Esophagus squamous epithelium (tissue), 5 donors: ENCODE measurements around the gene RANBP3L. TPM values are rescaled to one million over a fixed set of nuclear protein-coding genes. Genes with fewer than 3 reads are reported as not detected.

Source experiments
- DNase-seq: peaks from one replicate; lab custom pipeline; 2025; lab: John Stamatoyannopoulos, UW
- H3K27ac ChIP-seq, 4 donors: fragments of 200-600 bp; sonication (generic); one replicate each; pipeline ENCODE4 v1.5.1; 2016 to 2019; ENCODE audit warnings: mild to moderate bottlenecking in 1 of 4
- H3K27me3 ChIP-seq, 4 donors: fragments of 200-600 bp; sonication (generic); 1 replicate in 3 of 4; 2 replicates in 1 of 4; pipeline versions ENCODE4 v1.5.1 to v1.6.0; 2017 to 2021; ENCODE audit warnings: antibody characterized with exemption in 1 of 4
- H3K36me3 ChIP-seq, 3 donors: fragments of 200-600 bp; sonication (generic); one replicate each; pipeline ENCODE4 v1.5.1; 2016 to 2019
- H3K4me1 ChIP-seq, 3 donors: fragments of 200-600 bp; sonication (generic); one replicate each; pipeline ENCODE4 v1.5.1; 2017 to 2019
- H3K4me3 ChIP-seq, 4 donors: fragments of 200-600 bp; sonication (generic); 1 replicate in 3 of 4; 2 replicates in 1 of 4; pipeline ENCODE4 v1.5.1; 2016 to 2019; ENCODE audit warnings: mild to moderate bottlenecking in 2 of 4, moderate library complexity in 1 of 4
- H3K9me3 ChIP-seq, 3 donors: fragments of 200-600 bp; sonication (generic); one replicate each; pipeline ENCODE4 v1.5.1; 2016 to 2019
- CTCF ChIP-seq, 6 experiments: fragments of 450-650 bp in 4 of 6; fragments of 200-600 bp in 2 of 6; sonication (generic) in 2 of 6; IDR thresholded peaks; one replicate each; pipeline ENCODE4 v1.5.1; 2016 to 2019; ENCODE audit warnings: antibody characterized with exemption in 6 of 6, mild to moderate bottlenecking in 4 of 6, moderate library complexity in 4 of 6
- POLR2A ChIP-seq, 4 donors: fragments of 450-650 bp; IDR thresholded peaks; one replicate each; pipeline ENCODE4 v1.6.1; 2017; ENCODE audit warnings: antibody characterized with exemption in 4 of 4, mild to moderate bottlenecking in 4 of 4, moderate library complexity in 3 of 4
- WGBS, 2 donors: methylation state at CpG; one replicate each; pipeline ENCODE4 v1.1.5; 2018; 5-methylcytosine and 5-hydroxymethylcytosine counted together
- intact Hi-C: fragments of 100-400 bp; cut with DNase I; formaldehyde crosslinking; loops from one replicate; pipeline ENCODE4 v1.15.0; 2022
- total RNA-seq, 4 donors: library from RNA; depleted of rRNA; stranded (reverse); fragments of >200 nt; gene quantifications; one replicate each; pipeline ENCODE4 v1.1.0, GENCODE V29; 2016
- donor health status: DM: yes; HTN: yes; CAD: no.

RANBP3L gene
- total RNA-seq, 4 donors from 2014 or later: 0.30 to 0.57 (median 0.56) TPM; not detected in 1

- WGBS, 2 donors: 81 to 94% methylated on average over 1 of the region's 1 CpG
- Histone ChIP-seq H3K27ac (no peak overlapping the region), H3K9me3 (no peaks in the 10 kb centered on the region), H3K4me3 (no peak overlapping the region), H3K36me3 (no peaks in the 10 kb centered on the region), H3K4me1 (peaks cover 10 to 33% (median 12%) of the 10 kb centered on the region in 3 donors), H3K27me3 (no peaks in the 10 kb centered on the region)
- DNase-seq: no peak
- intact Hi-C loops: no loop called here
- TF ChIP-seq POLR2A (IDR thresholded peaks at IDR 0.05) (no peak), CTCF (IDR thresholded peaks at IDR 0.05) (no peak)
Measured at GRCh38 chr5:36243653-36244052, 58.0 kb downstream of the RANBP3L start.

GRCh38 chr5:36242534-36243485 lies 58.9 kb downstream of the RANBP3L start:
- no peak for TF ChIP-seq CTCF (IDR thresholded peaks at IDR 0.05)
- TF ChIP-seq POLR2A (IDR thresholded peaks at IDR 0.05): no peak
- Histone ChIP-seq H3K27ac (peak overlapping the region; percentile 93 to 99 (median 98)), H3K36me3 (no peaks in the 10 kb centered on the region), H3K4me3 (peak overlapping the region; percentile 89 to 97 (median 94)), H3K4me1 (peaks cover 12 to 41% (median 14%) of the 10 kb centered on the region in 3 donors), H3K9me3 (no peaks in the 10 kb centered on the region), H3K27me3 (no peaks in the 10 kb centered on the region)
- intact Hi-C loops: no loop called here
- DNase-seq: no peak
- WGBS, 2 donors: 62 to 81% methylated on average over 19 to 24 of the region's 24 CpGs

- 0 to 1% methylated on average over 20 to 21 of the region's 100 CpGs for WGBS, 2 donors
- intact Hi-C loops: no loop called here
- TF ChIP-seq CTCF (IDR thresholded peaks at IDR 0.05): peak; percentile 54 to 71 (median 58)
- TF ChIP-seq POLR2A (IDR thresholded peaks at IDR 0.05): peak in 2 of 4 donors; percentile 68 to 89
Measured at GRCh38 chr5:36241631-36242533, 59.8 kb downstream of the RANBP3L start, which contains the start of gene NADK2. TSS of gene NADK2 (minus strand) at chr5:36241925. CDS start at chr5:36241798, 127 bp downstream.

GRCh38 chr5:36240779-36241630 lies 60.7 kb downstream of the RANBP3L start:
- Histone ChIP-seq H3K27ac (peak overlapping the region; percentile 93 to 99 (median 98)), H3K36me3 (no peaks in the 10 kb centered on the region), H3K4me1 (peaks cover 12 to 52% (median 14%) of the 10 kb centered on the region in 3 donors), H3K9me3 (no peaks in the 10 kb centered on the region), H3K27me3 (no peaks in the 10 kb centered on the region), H3K4me3 (peak overlapping the region; percentile 89 to 97 (median 94))
- TF ChIP-seq CTCF (IDR thresholded peaks at IDR 0.05) (no peak), POLR2A (IDR thresholded peaks at IDR 0.05) (no peak)
- intact Hi-C loops: no loop called here
- WGBS, 2 donors: 0 to 3% methylated on average over 12 to 14 of the region's 61 CpGs
- DNase-seq: peak; percentile 21

More at GRCh38 chr5:36241631-36242533, 59.8 kb downstream of the RANBP3L start, which contains the start of gene NADK2:
- DNase-seq: peak; percentile 96
- H3K36me3 ChIP-seq: no peaks in the 10 kb centered on the region
- peak within 1 kb of the TSS; percentile 93 to 99 (median 98) for H3K27ac ChIP-seq
- no peaks in the 10 kb centered on the region for H3K27me3 ChIP-seq
- H3K4me3 ChIP-seq: peak within 1 kb of the TSS; percentile 89 to 97 (median 94)
- peaks cover 12 to 51% (median 14%) of the 10 kb centered on the region in 3 donors for H3K4me1 ChIP-seq
- H3K9me3 ChIP-seq: no peaks in the 10 kb centered on the region
